ENCODE data around the gene MCTP1. TPM values are rescaled to one million over a fixed set of nuclear protein-coding genes. Genes with fewer than 3 reads are reported as not detected.

Gene MCTP1
- total RNA-seq, 1 experiment from 2014 or later: 25.8 TPM

DNA sequence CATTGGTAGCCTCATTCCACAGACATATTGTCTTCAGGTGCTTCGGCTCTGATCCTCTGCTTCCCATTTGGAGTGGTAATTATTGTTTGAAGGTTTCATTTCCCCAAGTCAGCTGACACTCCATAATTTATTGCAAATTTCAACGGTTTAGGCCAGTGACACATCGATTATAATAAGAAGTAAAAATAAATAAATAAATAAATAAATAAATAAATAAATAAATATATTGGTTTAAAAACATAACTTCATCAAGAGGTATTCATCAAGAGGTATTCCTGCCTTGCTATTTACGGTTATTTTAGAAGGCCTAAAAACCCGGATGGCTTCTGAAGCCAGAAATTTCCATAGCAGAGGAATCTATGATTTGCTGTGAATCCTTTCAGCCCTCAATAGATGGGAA lies 393.3 kb downstream of the MCTP1 start:
- TF ChIP-seq CTCF (conservative IDR thresholded peaks at IDR 0.05; ENCODE audit: low read depth, low read length): no peak
- TF ChIP-seq EZH2 (IDR thresholded peaks at IDR 0.05; ENCODE audit: borderline replicate concordance, low read depth, low read length, poor library complexity, severe bottlenecking): no peak
- Histone ChIP-seq H3K4me3 (ENCODE audit: low read depth, low read length, poor library complexity, severe bottlenecking) (no peak overlapping the region), H3K27ac (ENCODE audit: low read depth, low read length, poor library complexity, severe bottlenecking) (no peak overlapping the region), H3K4me1 (ENCODE audit: insufficient read depth, low read length, poor library complexity, severe bottlenecking) (no peaks in the 10 kb centered on the region), H3K9me3 (ENCODE audit: low read depth, low read length, poor library complexity, severe bottlenecking) (no peaks in the 10 kb centered on the region), H3K36me3 (ENCODE audit: insufficient read depth, low read length, poor library complexity, severe bottlenecking) (no peaks in the 10 kb centered on the region), H3K27me3 (replicated peaks; ENCODE audit: insufficient read depth, low read depth, low read length, poor library complexity) (no peaks in the 10 kb centered on the region)
- POLR2A ChIA-PET (ENCODE audit: low non-redundant PET): no interaction called here
- intact Hi-C loops (cut with micrococcal nuclease; ENCODE audit: unreplicated experiment): no loop called here
- no TSS peak for BruUV-seq (replicated peaks)
- no peak for DNase-seq (ENCODE audit: low spot score)
- CTCF ChIA-PET: no interaction called here

DNA sequence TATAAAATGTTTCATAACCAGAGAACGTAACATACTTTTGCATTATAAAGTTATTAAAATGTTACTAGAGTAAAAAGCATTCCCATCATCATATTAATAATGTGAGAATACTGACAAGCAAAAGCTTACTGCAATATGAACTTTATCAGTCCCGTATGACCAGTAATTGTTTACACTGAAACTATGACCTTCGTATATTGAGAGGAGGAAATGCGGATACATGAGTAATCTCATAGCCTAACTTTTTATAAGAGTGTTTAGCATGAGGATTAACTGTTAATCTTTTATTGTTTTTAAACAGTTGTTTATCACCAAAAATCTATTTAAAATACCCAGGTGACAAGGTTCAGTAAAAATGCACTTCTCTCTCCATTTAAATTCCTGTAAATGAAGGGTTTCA lies 394.0 kb downstream of the MCTP1 start:
- POLR2A ChIA-PET (ENCODE audit: low non-redundant PET): no interaction called here
- intact Hi-C loops (cut with micrococcal nuclease; ENCODE audit: unreplicated experiment): no loop called here
- H3K27me3 ChIP-seq (replicated peaks; ENCODE audit: insufficient read depth, low read depth, low read length, poor library complexity): no peaks in the 10 kb centered on the region
- H3K9me3 ChIP-seq (ENCODE audit: low read depth, low read length, poor library complexity, severe bottlenecking): no peaks in the 10 kb centered on the region
- CTCF ChIA-PET: no interaction called here
- no peak overlapping the region for H3K4me3 ChIP-seq (ENCODE audit: low read depth, low read length, poor library complexity, severe bottlenecking)
- no peak overlapping the region for H3K27ac ChIP-seq (ENCODE audit: low read depth, low read length, poor library complexity, severe bottlenecking)
- DNase-seq (ENCODE audit: low spot score): no peak
- TF ChIP-seq EZH2 (IDR thresholded peaks at IDR 0.05; ENCODE audit: borderline replicate concordance, low read depth, low read length, poor library complexity, severe bottlenecking): no peak
- TF ChIP-seq CTCF (conservative IDR thresholded peaks at IDR 0.05; ENCODE audit: low read depth, low read length): no peak
- BruUV-seq (replicated peaks): no TSS peak
- no peaks in the 10 kb centered on the region for H3K36me3 ChIP-seq (ENCODE audit: insufficient read depth, low read length, poor library complexity, severe bottlenecking)
- H3K4me1 ChIP-seq (ENCODE audit: insufficient read depth, low read length, poor library complexity, severe bottlenecking): no peaks in the 10 kb centered on the region

- no peak for DNase-seq (ENCODE audit: low spot score)
- no TSS peak for BruUV-seq (replicated peaks)
- ChIA-PET POLR2A (ENCODE audit: low non-redundant PET) (no interaction called here), CTCF (no interaction called here)
- Histone ChIP-seq H3K4me1 (ENCODE audit: insufficient read depth, low read length, poor library complexity, severe bottlenecking) (no peaks in the 10 kb centered on the region), H3K27ac (ENCODE audit: low read depth, low read length, poor library complexity, severe bottlenecking) (no peak overlapping the region), H3K4me3 (ENCODE audit: low read depth, low read length, poor library complexity, severe bottlenecking) (no peak overlapping the region), H3K27me3 (replicated peaks; ENCODE audit: insufficient read depth, low read depth, low read length, poor library complexity) (no peaks in the 10 kb centered on the region), H3K9me3 (ENCODE audit: low read depth, low read length, poor library complexity, severe bottlenecking) (no peaks in the 10 kb centered on the region), H3K36me3 (ENCODE audit: insufficient read depth, low read length, poor library complexity, severe bottlenecking) (no peaks in the 10 kb centered on the region)
- TF ChIP-seq CTCF (conservative IDR thresholded peaks at IDR 0.05; ENCODE audit: low read depth, low read length) (no peak), EZH2 (IDR thresholded peaks at IDR 0.05; ENCODE audit: borderline replicate concordance, low read depth, low read length, poor library complexity, severe bottlenecking) (no peak)
- intact Hi-C loops (cut with micrococcal nuclease; ENCODE audit: unreplicated experiment): no loop called here
These were observed 396.2 kb downstream of the MCTP1 start for GRCh38 chr5:94888674-94889073.
